NCI-H226 (cell line): ENCODE results near the gene EID3.
"Not testable (repeated sequence)": the region's sequence is repeated elsewhere in the genome, so short reads cannot be mapped to it uniquely, and the experiment has no call there.

Source experiments
- DNase-seq: peaks from one replicate; pipeline ENCODE4 v3.0.0-alpha.2; 2015

Gene EID3

DNA sequence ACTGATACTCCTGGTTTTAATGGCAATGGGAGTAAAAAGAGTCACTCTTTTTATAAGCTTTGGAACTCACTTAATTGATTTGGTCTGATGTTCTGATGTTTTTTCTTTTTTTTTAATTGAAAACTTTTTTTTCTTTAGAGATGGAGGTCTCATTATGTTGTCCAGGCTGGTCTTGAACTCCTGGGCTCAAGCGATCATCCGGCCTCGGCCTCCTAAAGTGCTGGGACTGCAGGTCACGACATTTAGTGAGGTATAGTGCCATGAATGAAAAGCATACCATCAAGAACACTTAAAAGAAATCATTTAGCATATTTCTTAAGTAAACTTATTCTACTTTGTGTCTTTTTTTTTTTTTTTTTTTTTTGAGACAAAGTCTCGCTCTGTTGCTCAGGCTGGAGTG, 12.7 kb upstream of the EID3 start:
- DNase-seq = no peak

GRCh38 chr12:104291867-104292524, 11.5 kb upstream of the EID3 start:
- no peak for DNase-seq

- DNase-seq = no peak
Observed at GRCh38 chr12:104292872-104293794, 10.4 kb upstream of the EID3 start.

GRCh38 chr12:104294158-104294859, 9.2 kb upstream of the EID3 start:
- not testable (repeated sequence) for DNase-seq

GRCh38 chr12:104294927-104295668, 8.4 kb upstream of the EID3 start:
- no peak for DNase-seq

- DNase-seq = peak; percentile 1
Observed at GRCh38 chr12:104295954-104296353, 7.6 kb upstream of the EID3 start.

DNA sequence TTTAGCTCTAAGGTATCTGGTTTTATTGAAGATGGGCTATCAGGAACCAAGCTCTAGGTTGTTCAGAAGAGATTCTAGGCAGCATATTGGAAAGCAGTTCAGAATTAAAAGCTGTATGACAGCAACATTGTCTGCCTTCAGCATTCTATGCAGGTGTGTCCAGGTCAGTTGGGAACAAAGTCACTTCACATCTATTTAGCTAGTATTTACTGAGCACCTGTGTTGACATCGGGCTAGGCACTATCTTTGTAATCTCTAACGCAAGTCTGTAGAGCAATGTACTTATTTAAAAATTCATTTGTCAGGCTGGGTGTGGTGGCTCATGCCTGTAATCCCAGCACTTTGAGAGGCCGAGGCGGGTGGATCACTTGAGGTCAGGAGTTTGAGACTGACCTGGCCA, 6.8 kb upstream of the EID3 start:
- no peak for DNase-seq

GRCh38 chr12:104297477-104298113, 5.9 kb upstream of the EID3 start:
- DNase-seq = no peak

DNA sequence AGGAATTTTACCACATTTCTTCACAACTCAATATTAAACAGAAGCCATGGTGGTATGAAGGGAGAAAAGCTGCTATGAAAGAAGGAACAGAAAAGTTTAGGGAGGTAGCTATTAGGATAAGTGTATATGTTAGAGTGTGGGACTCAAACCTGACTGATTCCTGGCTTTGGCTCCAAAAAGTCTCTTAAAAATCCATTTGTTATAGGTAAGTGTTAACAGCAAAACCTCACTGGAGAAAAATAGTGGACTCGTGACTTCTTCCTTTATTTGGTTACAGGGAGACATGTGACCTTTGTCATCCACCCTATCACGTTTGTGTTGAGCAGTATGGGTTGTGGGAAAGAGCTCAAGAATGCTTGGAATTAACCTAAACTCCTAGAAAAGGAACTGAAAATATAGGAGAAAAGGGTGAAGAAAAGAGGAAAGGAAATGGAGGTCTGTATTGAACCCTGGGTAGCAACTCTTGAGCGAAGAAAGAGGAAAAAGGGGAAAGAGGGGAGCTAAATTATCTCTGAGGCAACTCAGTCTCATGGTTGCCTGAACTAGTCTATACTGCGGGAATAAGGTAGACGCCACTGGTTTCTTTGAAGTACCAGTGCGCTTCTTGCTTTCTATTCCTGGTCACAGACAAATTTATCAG, 3.6 kb upstream of the EID3 start:
- no peak for DNase-seq

DNA sequence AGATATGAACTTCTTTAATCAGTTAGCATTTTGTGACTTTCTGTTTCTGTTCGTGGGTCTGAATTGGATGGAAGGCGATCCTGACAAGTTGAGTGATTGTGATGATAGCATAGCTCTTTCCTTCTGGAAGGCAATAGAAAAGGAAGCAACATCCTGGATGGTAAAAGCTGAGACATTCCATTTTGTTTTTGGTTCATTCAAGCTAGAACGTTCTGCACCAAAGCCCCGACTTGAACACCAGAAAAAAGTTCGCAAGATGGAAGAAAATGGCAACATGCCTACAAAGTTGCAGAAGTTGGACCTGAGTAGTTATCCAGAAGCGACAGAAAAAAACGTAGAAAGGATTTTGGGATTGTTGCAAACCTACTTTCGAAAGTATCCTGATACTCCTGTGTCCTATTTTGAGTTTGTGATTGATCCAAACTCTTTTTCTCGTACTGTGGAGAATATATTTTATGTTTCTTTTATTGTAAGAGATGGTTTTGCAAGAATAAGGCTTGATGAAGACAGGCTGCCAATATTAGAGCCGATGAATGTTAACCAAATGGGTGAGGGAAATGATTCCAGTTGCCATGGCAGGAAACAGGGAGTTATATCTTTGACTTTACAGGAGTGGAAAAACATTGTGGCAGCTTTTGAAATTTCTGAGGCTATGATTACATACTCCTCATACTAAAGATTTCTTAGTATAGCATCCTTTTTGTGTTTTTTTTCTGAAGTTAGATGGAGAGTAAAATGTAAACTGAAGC, 896 bp downstream of the EID3 start:
- DNase-seq = no peak

GRCh38 chr12:104305349-104305748, 1.8 kb downstream of the EID3 start:
- no peak for DNase-seq

- no peak for DNase-seq
Observed at GRCh38 chr12:104306376-104306775, 2.8 kb downstream of the EID3 start.

GRCh38 chr12:104306943-104307654, 3.6 kb downstream of the EID3 start:
- no peak for DNase-seq

DNA sequence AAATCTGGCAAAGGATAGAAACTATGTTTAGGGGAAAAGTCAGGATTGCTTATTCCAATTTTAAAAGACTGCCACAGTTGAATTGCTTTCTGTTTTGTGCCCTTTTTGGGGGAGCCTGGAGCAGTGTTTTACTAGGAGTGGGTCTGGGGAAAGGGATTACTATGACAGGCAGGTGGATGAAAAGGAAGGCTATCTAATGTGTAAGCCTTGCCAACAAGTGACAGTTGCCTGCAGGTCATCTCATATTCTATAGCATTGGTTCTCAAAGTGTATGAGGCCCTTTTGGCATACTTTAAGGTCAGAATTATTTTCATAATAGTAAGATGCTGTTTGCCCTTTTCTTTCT, 4.1 kb downstream of the EID3 start:
- DNase-seq = no peak

DNA sequence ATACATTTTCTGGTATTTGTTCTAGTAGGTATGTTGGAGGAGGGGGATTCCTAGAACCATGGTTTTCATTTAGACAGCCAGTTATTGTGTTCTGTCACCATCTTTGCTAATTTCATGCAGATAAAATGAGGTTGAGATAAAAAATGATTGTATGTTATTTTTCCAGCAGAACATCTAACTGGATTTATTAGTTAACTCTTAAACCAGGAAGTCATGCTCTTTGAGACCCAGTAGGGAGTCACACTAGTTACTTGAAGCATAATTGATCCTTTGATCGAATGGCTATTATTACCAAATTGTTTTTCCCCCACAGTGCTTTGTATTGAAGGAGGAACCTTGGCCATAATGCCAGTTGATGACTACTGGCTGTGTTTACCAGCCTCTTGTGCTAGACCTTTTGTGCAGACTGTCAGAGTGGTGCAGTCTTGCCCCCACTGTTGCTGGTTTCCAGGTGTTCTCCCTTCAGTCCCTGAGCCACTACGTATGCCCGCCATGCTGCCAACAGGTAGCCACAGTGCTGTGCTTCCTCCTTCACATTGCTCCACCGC, 6.0 kb downstream of the EID3 start:
- DNase-seq = no peak

GRCh38 chr12:104310751-104311633, 7.5 kb downstream of the EID3 start:
- DNase-seq = no peak

DNA sequence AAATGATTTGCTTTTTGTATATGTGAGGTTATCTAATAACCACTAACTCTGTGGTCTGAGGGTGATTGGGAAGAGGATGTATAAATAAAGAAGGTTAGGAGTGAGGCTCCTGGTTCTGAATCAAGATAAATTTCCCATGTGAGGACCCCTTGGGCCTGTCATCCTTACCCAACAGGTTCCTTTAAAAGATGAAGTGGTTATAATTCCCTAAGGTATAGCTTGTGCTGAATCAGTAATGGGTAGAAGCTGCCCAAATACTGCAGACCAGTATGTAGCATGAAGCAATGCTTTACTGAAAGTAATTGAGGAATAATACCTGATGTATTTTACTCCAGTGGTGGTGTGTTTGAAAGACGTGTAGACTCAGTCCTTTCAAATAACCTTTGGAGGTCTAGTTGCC, 8.7 kb downstream of the EID3 start:
- no peak for DNase-seq

DNA sequence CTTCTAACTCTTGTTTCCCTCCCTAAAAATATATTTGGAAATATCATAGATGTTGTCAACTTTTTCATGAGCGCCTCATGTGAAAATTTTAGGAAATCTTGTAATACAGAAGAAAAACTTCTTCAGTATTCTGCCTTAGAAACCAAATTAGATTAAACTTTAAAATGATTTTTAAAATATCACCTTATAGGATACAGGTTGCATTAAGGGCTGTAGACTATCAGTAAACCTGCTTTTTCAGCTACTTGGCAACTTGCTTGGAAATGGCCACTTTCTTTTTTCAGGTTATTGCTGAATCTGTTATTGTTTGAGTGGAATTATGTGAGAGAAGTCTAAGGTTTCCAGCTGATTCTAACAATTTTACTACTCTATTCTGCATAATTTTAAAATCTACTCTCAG, 9.1 kb downstream of the EID3 start:
- DNase-seq = no peak

DNA sequence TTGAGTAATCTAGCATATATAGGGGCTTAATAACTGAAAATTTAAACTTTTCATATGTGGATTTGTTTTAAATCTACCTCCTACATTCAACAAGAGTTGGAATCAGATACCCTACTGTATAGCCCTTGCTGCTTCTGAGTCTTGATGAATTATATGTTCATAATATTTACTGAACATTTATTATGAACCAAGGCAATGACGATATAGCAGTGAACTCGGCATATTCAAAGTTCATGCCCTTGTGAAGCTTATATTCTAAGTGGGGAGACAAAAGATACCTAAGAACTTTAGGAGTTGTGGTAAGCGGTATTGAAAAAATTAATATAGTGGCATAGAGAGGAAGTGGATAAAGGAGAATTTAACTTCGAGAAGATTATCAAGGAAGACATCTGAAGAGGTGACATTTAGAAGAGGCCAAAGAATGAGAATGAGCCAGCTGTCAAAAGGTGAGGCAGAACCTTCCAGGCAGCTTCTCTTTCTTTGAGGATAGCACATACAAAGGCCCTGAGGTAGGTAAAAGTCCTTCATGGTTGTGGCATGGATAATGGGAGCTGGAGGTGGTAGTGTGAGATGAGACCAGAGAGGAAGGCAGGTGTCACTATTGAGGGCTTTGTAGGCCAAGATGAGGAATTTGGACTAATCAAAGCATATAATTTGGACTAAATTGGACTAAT, 10.2 kb downstream of the EID3 start:
- no peak for DNase-seq
